Measurements from ENCODE around the gene RAB8A. TPM values are rescaled to one million over a fixed set of nuclear protein-coding genes. Genes with fewer than 3 reads are reported as not detected.

The RAB8A gene
- total and polyA plus RNA-seq, 2 experiments from 2014 or later: 53.1 to 59.5 TPM

- TF ChIP-seq NANOG (IDR thresholded peaks at IDR 0.05; ENCODE audit: borderline replicate concordance) (no peak), CREB1 (CRISPR knock-in tag; IDR thresholded peaks at IDR 0.05; ENCODE audit: low read depth) (no peak), EZH2 (IDR thresholded peaks at IDR 0.05; ENCODE audit: low read depth, unreplicated experiment) (no peak), ETS1 (IDR thresholded peaks at IDR 0.05) (no peak)
- Mint-ChIP-seq H3K36me3 (ENCODE audit: low read depth) (no peaks in the 10 kb centered on the region), H3K27ac (no peak overlapping the region), H3K27me3 (ENCODE audit: insufficient read depth, low read depth, poor library complexity) (peaks cover 7% of the 10 kb centered on the region), H3K9me3 (no peaks in the 10 kb centered on the region), H3K4me3 (no peak overlapping the region), H3K4me1 (peaks cover 8% of the 10 kb centered on the region; the same call in 2 of the 3 replicates)
- H3K4me3 ChIP-seq: no peak overlapping the region
- H3K79me2 ChIP-seq (replicated peaks; ENCODE audit: insufficient read depth): no peaks in the 10 kb centered on the region
- 0 out of 2 replicates have a peak, but pooled peaks cover 5% of the 10 kb centered on the region for H3F3A ChIP-seq (replicated peaks; ENCODE audit: low read depth)
- no peaks in the 10 kb centered on the region for H3K27me3 ChIP-seq (ENCODE audit: insufficient read depth)
- no peak overlapping the region for H3K27ac ChIP-seq (ENCODE audit: low read depth)
- H3K36me3 ChIP-seq (ENCODE audit: insufficient read depth): no peaks in the 10 kb centered on the region
- no peaks in the 10 kb centered on the region for H3K9me2 ChIP-seq (ENCODE audit: insufficient read depth)
- no peaks in the 10 kb centered on the region for H4K20me1 ChIP-seq (replicated peaks; ENCODE audit: insufficient read depth)
- ATAC-seq (no peak), DNase-seq (ENCODE audit: low spot score) (no peak)
- H3K4me2 ChIP-seq: no peak overlapping the region
- H3K4me1 ChIP-seq (ENCODE audit: insufficient read depth): peaks cover 6% of the 10 kb centered on the region; the same call in 1 of the 2 replicates
- peak overlapping the region; percentile 95; the same call in 1 of the 2 replicates for H2AFZ ChIP-seq
Measured at GRCh38 chr19:16144216-16144581, 32.5 kb downstream of the RAB8A start.

- H3K4me3 Mint-ChIP-seq: no peak overlapping the region
- Histone ChIP-seq H3K4me3 (no peak overlapping the region), H3K4me2 (no peak overlapping the region), H3K36me3 (ENCODE audit: insufficient read depth) (no peaks in the 10 kb centered on the region), H3K27me3 (ENCODE audit: insufficient read depth) (no peaks in the 10 kb centered on the region), H4K20me1 (replicated peaks; ENCODE audit: insufficient read depth) (no peaks in the 10 kb centered on the region), H2AFZ (no peak overlapping the region), H3K4me1 (ENCODE audit: insufficient read depth) (peaks cover 6% of the 10 kb centered on the region; the same call in 1 of the 2 replicates), H3F3A (replicated peaks; ENCODE audit: low read depth) (0 out of 2 replicates have a peak, but pooled peaks cover 5% of the 10 kb centered on the region), H3K9me2 (ENCODE audit: insufficient read depth) (no peaks in the 10 kb centered on the region), H3K27ac (ENCODE audit: low read depth) (no peak overlapping the region), H3K79me2 (replicated peaks; ENCODE audit: insufficient read depth) (no peaks in the 10 kb centered on the region)
- H3K4me1 Mint-ChIP-seq: peaks cover 8% of the 10 kb centered on the region; the same call in 2 of the 3 replicates
- no peaks in the 10 kb centered on the region for H3K9me3 Mint-ChIP-seq
- no peaks in the 10 kb centered on the region for H3K36me3 Mint-ChIP-seq (ENCODE audit: low read depth)
- peaks cover 7% of the 10 kb centered on the region for H3K27me3 Mint-ChIP-seq (ENCODE audit: insufficient read depth, low read depth, poor library complexity)
- DNase-seq (ENCODE audit: low spot score) (no peak), ATAC-seq (no peak)
- no peak for TF ChIP-seq POLR2AphosphoS5 (IDR thresholded peaks at IDR 0.05; ENCODE audit: low read depth)
- no peak overlapping the region for H3K27ac Mint-ChIP-seq
Measured at GRCh38 chr19:16146112-16146511, 34.4 kb downstream of the RAB8A start.

GRCh38 chr19:16148443-16149229 lies 36.9 kb downstream of the RAB8A start:
- peaks cover 3% of the 10 kb centered on the region; the same call in 2 of the 3 replicates for H3K4me1 Mint-ChIP-seq
- Histone ChIP-seq H2AFZ (no peak overlapping the region), H3K4me2 (no peak overlapping the region), H3K27ac (ENCODE audit: low read depth) (no peak overlapping the region), H3K79me2 (replicated peaks; ENCODE audit: insufficient read depth) (no peaks in the 10 kb centered on the region), H3K4me1 (ENCODE audit: insufficient read depth) (peaks cover 1% of the 10 kb centered on the region; the same call in 1 of the 2 replicates), H3F3A (replicated peaks; ENCODE audit: low read depth) (0 out of 2 replicates have a peak, but pooled peaks cover under 1% of the 10 kb centered on the region), H3K27me3 (ENCODE audit: insufficient read depth) (no peaks in the 10 kb centered on the region), H3K36me3 (ENCODE audit: insufficient read depth) (no peaks in the 10 kb centered on the region), H3K4me3 (no peak overlapping the region), H3K9me2 (ENCODE audit: insufficient read depth) (no peaks in the 10 kb centered on the region), H4K20me1 (replicated peaks; ENCODE audit: insufficient read depth) (no peaks in the 10 kb centered on the region)
- no peaks in the 10 kb centered on the region for H3K36me3 Mint-ChIP-seq (ENCODE audit: low read depth)
- TF ChIP-seq CTCF (conservative IDR thresholded peaks at IDR 0.05; ENCODE audit: low read depth in 2 of 2): no peak
- TF ChIP-seq NANOG (IDR thresholded peaks at IDR 0.05; ENCODE audit: borderline replicate concordance): no peak
- no peak for TF ChIP-seq CREB1 (CRISPR knock-in tag; IDR thresholded peaks at IDR 0.05; ENCODE audit: low read depth)
- no peak for TF ChIP-seq EZH2 (IDR thresholded peaks at IDR 0.05; ENCODE audit: low read depth, unreplicated experiment)
- TF ChIP-seq STAT1 (IDR thresholded peaks at IDR 0.05; ENCODE audit: unreplicated experiment): no peak
- TF ChIP-seq ZNF331 (CRISPR knock-in tag; IDR thresholded peaks at IDR 0.05; ENCODE audit: low read depth): no peak
- TF ChIP-seq EZH2phosphoT487 (IDR thresholded peaks at IDR 0.05; ENCODE audit: unreplicated experiment): no peak
- no peak for TF ChIP-seq ETS1 (IDR thresholded peaks at IDR 0.05)
- TF ChIP-seq, protein P1, sequence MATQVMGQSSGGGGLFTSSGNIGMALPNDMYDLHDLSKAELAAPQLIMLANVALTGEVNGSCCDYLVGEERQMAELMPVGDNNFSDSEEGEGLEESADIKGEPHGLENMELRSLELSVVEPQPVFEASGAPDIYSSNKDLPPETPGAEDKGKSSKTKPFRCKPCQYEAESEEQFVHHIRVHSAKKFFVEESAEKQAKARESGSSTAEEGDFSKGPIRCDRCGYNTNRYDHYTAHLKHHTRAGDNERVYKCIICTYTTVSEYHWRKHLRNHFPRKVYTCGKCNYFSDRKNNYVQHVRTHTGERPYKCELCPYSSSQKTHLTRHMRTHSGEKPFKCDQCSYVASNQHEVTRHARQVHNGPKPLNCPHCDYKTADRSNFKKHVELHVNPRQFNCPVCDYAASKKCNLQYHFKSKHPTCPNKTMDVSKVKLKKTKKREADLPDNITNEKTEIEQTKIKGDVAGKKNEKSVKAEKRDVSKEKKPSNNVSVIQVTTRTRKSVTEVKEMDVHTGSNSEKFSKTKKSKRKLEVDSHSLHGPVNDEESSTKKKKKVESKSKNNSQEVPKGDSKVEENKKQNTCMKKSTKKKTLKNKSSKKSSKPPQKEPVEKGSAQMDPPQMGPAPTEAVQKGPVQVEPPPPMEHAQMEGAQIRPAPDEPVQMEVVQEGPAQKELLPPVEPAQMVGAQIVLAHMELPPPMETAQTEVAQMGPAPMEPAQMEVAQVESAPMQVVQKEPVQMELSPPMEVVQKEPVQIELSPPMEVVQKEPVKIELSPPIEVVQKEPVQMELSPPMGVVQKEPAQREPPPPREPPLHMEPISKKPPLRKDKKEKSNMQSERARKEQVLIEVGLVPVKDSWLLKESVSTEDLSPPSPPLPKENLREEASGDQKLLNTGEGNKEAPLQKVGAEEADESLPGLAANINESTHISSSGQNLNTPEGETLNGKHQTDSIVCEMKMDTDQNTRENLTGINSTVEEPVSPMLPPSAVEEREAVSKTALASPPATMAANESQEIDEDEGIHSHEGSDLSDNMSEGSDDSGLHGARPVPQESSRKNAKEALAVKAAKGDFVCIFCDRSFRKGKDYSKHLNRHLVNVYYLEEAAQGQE (IDR thresholded peaks at IDR 0.05; ENCODE audit: unreplicated experiment): no peak
- H3K27me3 Mint-ChIP-seq (ENCODE audit: insufficient read depth, low read depth, poor library complexity): peaks cover 6% of the 10 kb centered on the region
- DNase-seq (ENCODE audit: low spot score): no peak
- no peak for ATAC-seq
- H3K9me3 Mint-ChIP-seq: no peaks in the 10 kb centered on the region
- no peak overlapping the region for H3K27ac Mint-ChIP-seq
- H3K4me3 Mint-ChIP-seq: no peak overlapping the region

Measured in GM23338 (cell line).